GM12864 (cell line): ENCODE data around the gene OPHN1.

Experiments
- DNase-seq: peaks from one replicate; pipeline ENCODE4 v3.0.0-alpha.2; 2011; ENCODE audit warnings: low read depth
- H3K4me3 ChIP-seq: 2 replicates; pipeline ENCODE4 v1.5.1; 2011; ENCODE audit warnings: mild to moderate bottlenecking, low read depth, low read length, control low read depth
- CTCF ChIP-seq: IDR thresholded peaks from 2 replicates; pipeline ENCODE4 v1.5.1; 2011; ENCODE audit warnings: low read depth, mild to moderate bottlenecking, moderate library complexity, low read length, control low read depth, inconsistent platforms; ENCODE audit errors: missing control alignments

Gene OPHN1

GRCh38 chrX:68461093-68461492 is 27.8 kb upstream of the OPHN1 start:
- DNase-seq, result no peak
- TF ChIP-seq CTCF, result no peak
- H3K4me3 ChIP-seq, result no peak overlapping the region

GRCh38 chrX:68455151-68455510 is 21.8 kb upstream of the OPHN1 start:
- DNase-seq, result no peak
- TF ChIP-seq CTCF, result no peak
- H3K4me3 ChIP-seq, result no peak overlapping the region

- no peak for TF ChIP-seq CTCF
- no peak overlapping the region for H3K4me3 ChIP-seq
- DNase-seq, result no peak
Observed at GRCh38 chrX:68454476-68455150, 21.3 kb upstream of the OPHN1 start.

- H3K4me3 ChIP-seq, result no peak overlapping the region
- no peak for DNase-seq
- no peak for TF ChIP-seq CTCF
Observed at GRCh38 chrX:68451720-68452119, 18.4 kb upstream of the OPHN1 start.

GRCh38 chrX:68443155-68443868 is 10.0 kb upstream of the OPHN1 start:
- no peak overlapping the region for H3K4me3 ChIP-seq
- no peak for TF ChIP-seq CTCF
- no peak for DNase-seq

GRCh38 chrX:68440940-68441339 is 7.6 kb upstream of the OPHN1 start:
- TF ChIP-seq CTCF, result no peak
- DNase-seq, result no peak
- no peak overlapping the region for H3K4me3 ChIP-seq

- H3K4me3 ChIP-seq, result no peak overlapping the region
- no peak for TF ChIP-seq CTCF
- DNase-seq, result no peak
Observed at GRCh38 chrX:68440442-68440841, 7.1 kb upstream of the OPHN1 start.
